HepG2 (cell line): ENCODE measurements around the gene SELENOI. TPM values are rescaled to one million over a fixed set of nuclear protein-coding genes. Genes with fewer than 3 reads are reported as not detected.
A peak's percentile ranks its signal among the peaks of the same experiment; 100 is the strongest.

Experiments
- ATAC-seq: fragments of 200-7000 bp; cut with Tn5 transposase; 3 replicates; pipeline ENCODE4 v1.9.1; 2020; ENCODE audit warnings: mild to moderate bottlenecking, moderate library complexity
- BruUV-seq: library from RNA; stranded (reverse); fragments of 400-500 nt; replicated peaks from 2 replicates; lab custom pipeline; 2021; lab: Mats Ljungman, UMichigan
- CTCF ChIA-PET: fragments of 300-600 bp; formaldehyde crosslinking; extraction: SDS; loops from one replicate; lab custom pipeline; 2021; ENCODE audit warnings: low total read pairs, inconsistent platforms, low intra/inter-chr PET ratio; lab: Yijun Ruan, JAX
- POLR2A ChIA-PET: fragments of 350-600 bp; sonication (Branson Sonifier 250); formaldehyde crosslinking; loops from one replicate; lab custom pipeline; 2020; ENCODE audit warnings: antibody characterized with exemption, inconsistent platforms; lab: Yijun Ruan, JAX
- DNase-seq: peaks from one replicate; pipeline ENCODE4 v3.0.0-alpha.2; 2015; ENCODE audit warnings: low spot score
- FAIRE-seq: peaks from 3 replicates; lab custom pipeline; 2011; peaks lifted over from hg19 to GRCh38; lab: Jason Lieb, UNC
- H2AFZ ChIP-seq: one replicate; pipeline ENCODE4 v1.6.1; 2011; ENCODE audit warnings: low read length, inconsistent platforms
- H3K27ac ChIP-seq: fragments of 300-600 bp; 3 replicates; pipeline ENCODE4 v1.8.0; 2011; ENCODE audit warnings: mixed run types, mild to moderate bottlenecking, mixed read lengths, low read length, inconsistent platforms; ENCODE audit not compliant: insufficient read depth; ENCODE audit errors: extremely low read length
- H3K27me3 ChIP-seq, 2 experiments: fragments of 200-600 bp in 1 of 2; 2 replicates in 1 of 2; 3 replicates in 1 of 2; pipeline versions ENCODE4 v1.6.0 to v1.8.0; 2011; ENCODE audit warnings: low read length in 2 of 2, mild to moderate bottlenecking in 2 of 2, moderate library complexity in 2 of 2, inconsistent platforms in 1 of 2; ENCODE audit not compliant: insufficient read depth in 2 of 2, control insufficient read depth in 1 of 2
- H3K36me3 ChIP-seq, 2 experiments: fragments of 200-600 bp in 1 of 2; replicated peaks in 1 of 2; 2 replicates in 1 of 2; 3 replicates in 1 of 2; pipeline versions ENCODE4 v1.5.1 to v1.8.0; 2011; ENCODE audit warnings: low read length in 2 of 2, inconsistent platforms in 1 of 2; ENCODE audit not compliant: insufficient read depth in 2 of 2, control insufficient read depth in 1 of 2
- H3K4me1 ChIP-seq: 2 replicates; pipeline ENCODE4 v1.5.1; 2012; ENCODE audit warnings: low read length, inconsistent platforms; ENCODE audit not compliant: insufficient read depth
- H3K4me2 ChIP-seq: 2 replicates; pipeline ENCODE4 v1.6.0; 2011; ENCODE audit warnings: low read depth, low read length, inconsistent platforms
- H3K4me3 ChIP-seq, 3 experiments: fragments of 200-600 bp in 1 of 3; sonication (generic), shearing (Covaris generic) in 1 of 3; replicated peaks in 1 of 3; 2 replicates each; pipeline ENCODE4 v1.5.1; 2011 to 2016; ENCODE audit warnings: low read length in 3 of 3, inconsistent platforms in 2 of 3, low read depth in 2 of 3, mild to moderate bottlenecking in 2 of 3, control low read depth in 1 of 3, mixed read lengths in 1 of 3; ENCODE audit not compliant: insufficient read depth in 1 of 3
- H3K79me2 ChIP-seq: one replicate; pipeline ENCODE4 v1.6.1; 2011; ENCODE audit warnings: low read length, inconsistent platforms; ENCODE audit not compliant: insufficient read depth
- H3K9ac ChIP-seq: 2 replicates; pipeline ENCODE4 v1.6.0; 2011; ENCODE audit warnings: mild to moderate bottlenecking, low read depth, low read length, inconsistent platforms; ENCODE audit not compliant: insufficient read depth
- H3K9me3 ChIP-seq: 2 replicates; pipeline ENCODE4 v1.5.1; 2012; ENCODE audit warnings: mild to moderate bottlenecking, low read length
- H4K20me1 ChIP-seq: 2 replicates; pipeline ENCODE4 v1.6.0; 2011; ENCODE audit warnings: inconsistent platforms, mild to moderate bottlenecking, low read length, moderate library complexity; ENCODE audit not compliant: insufficient read depth
- AKAP8 ChIP-seq: sonication (generic); formaldehyde crosslinking; IDR thresholded peaks from 2 replicates; pipeline ENCODE4 v1.5.1; 2020; ENCODE audit warnings: mild to moderate bottlenecking, missing genetic modification reagents
- ATM ChIP-seq: fragments of 450-650 bp; IDR thresholded peaks from 2 replicates; pipeline ENCODE4 v1.7.1; 2017; ENCODE audit warnings: mild to moderate bottlenecking, borderline replicate concordance
- HOXA9 ChIP-seq: sonication (generic); formaldehyde crosslinking; IDR thresholded peaks from 2 replicates; pipeline ENCODE4 v1.8.1; 2022; ENCODE audit warnings: missing genetic modification reagents, mild to moderate bottlenecking, moderate library complexity, borderline replicate concordance
- KAT8 ChIP-seq: IDR thresholded peaks from 2 replicates; pipeline ENCODE4 v1.6.1; 2016; ENCODE audit warnings: missing genetic modification reagents, missing compliant biosample characterization
- RBM39 ChIP-seq: fragments of 200-400 bp; formaldehyde crosslinking; IDR thresholded peaks from one replicate; pipeline ENCODE4 v1.6.1; 2018; ENCODE audit warnings: antibody characterized with exemption, mild to moderate bottlenecking, low read depth, low read length; ENCODE audit not compliant: poor library complexity, severe bottlenecking
- SMARCC2 ChIP-seq: fragments of 450-650 bp; IDR thresholded peaks from 2 replicates; pipeline ENCODE4 v1.6.1; 2017; ENCODE audit warnings: antibody characterized with exemption, mild to moderate bottlenecking
- UBTF ChIP-seq: sonication (generic); formaldehyde crosslinking; IDR thresholded peaks from 2 replicates; pipeline ENCODE4 v1.4.0; 2020; ENCODE audit warnings: mild to moderate bottlenecking, missing genetic modification reagents
- ZNF251 ChIP-seq: sonication (generic); formaldehyde crosslinking; IDR thresholded peaks from 2 replicates; pipeline ENCODE4 v1.9.0; 2021; ENCODE audit warnings: mild to moderate bottlenecking, missing genetic modification reagents
- ZNF777 ChIP-seq: sonication (generic); formaldehyde crosslinking; IDR thresholded peaks from 2 replicates; pipeline ENCODE4 v1.4.0; 2020; ENCODE audit warnings: missing genetic modification reagents
- WGBS: methylation state at CpG from one replicate; pipeline ENCODE4 v1.1.6; 2017; ENCODE audit warnings: low lambda C conversion rate; 5-methylcytosine and 5-hydroxymethylcytosine counted together
- in situ Hi-C: cut with HindIII; loops from 2 replicates; pipeline ENCODE4 v1.10.0; 2017; ENCODE audit warnings: low pct_unique_long_range_greater_than_20kb; ENCODE audit not compliant: extremely low pct_ligation_motif_present
- intact Hi-C: fragments of 100-400 bp; cut with micrococcal nuclease; formaldehyde crosslinking; loops from one replicate; pipeline ENCODE4 v1.10.0; 2022; ENCODE audit not compliant: unreplicated experiment
- polyA plus RNA-seq, 8 experiments: library from polyadenylated mRNA; depleted of rRNA in 3 of 8; stranded (reverse) in 7 of 8; unstranded in 1 of 8; fragments of >200 nt; fragmentation: Illumina TruSeq in 4 of 8; extraction: Trizol in 4 of 8; gene quantifications; 2 replicates each; pipeline versions ENCODE4 v1.2.1 to v1.2.3, GENCODE V29; 2011 to 2016; ENCODE audit warnings: low read depth in 4 of 8, missing spikeins in 1 of 8, mixed read lengths in 1 of 8; ENCODE audit not compliant: insufficient read depth in 1 of 8
- total RNA-seq, 5 experiments: library from RNA; depleted of rRNA; stranded (reverse); fragments of >200 nt; fragmentation: Illumina TruSeq; extraction: Trizol; gene quantifications; 2 replicates each; pipeline ENCODE4 v1.2.3, GENCODE V29; 2016; ENCODE audit warnings: low read depth in 1 of 5
- TF ChIP-seq, protein P1 (sequence below): IDR thresholded peaks from 2 replicates; pipeline ENCODE4 v1.6.1; 2016; ENCODE audit warnings: low read depth, borderline replicate concordance
- TF ChIP-seq, protein P2 (sequence below): sonication (generic); formaldehyde crosslinking; IDR thresholded peaks from 2 replicates; pipeline ENCODE4 v1.4.0; 2020; ENCODE audit warnings: missing genetic modification reagents

The SELENOI gene
- total and polyA plus RNA-seq, 2 of the 13 experiments (the other 11 are each of a cell fraction or from before 2014, with no cell fraction given): 27.7 to 60.3 TPM

GRCh38 chr2:26297061-26297460, 48.9 kb upstream of the SELENOI start:
- intact Hi-C loops: no loop called here

GRCh38 chr2:26298286-26298637, 47.7 kb upstream of the SELENOI start:
- Histone ChIP-seq H4K20me1 (no peaks in the 10 kb centered on the region), H2AFZ (no peak overlapping the region), H3K4me2 (peak overlapping the region; percentile 91), H3K36me3 (no peaks in the 10 kb centered on the region), H3K4me1 (peaks cover 27% of the 10 kb centered on the region), H3K27me3 (peaks cover 2 to 35% of the 10 kb centered on the region in 2 experiments; a peak in 4 of 5 replicates), H3K9me3 (no peaks in the 10 kb centered on the region), H3K9ac (no peak overlapping the region), H3K79me2 (no peaks in the 10 kb centered on the region), H3K27ac (no peak overlapping the region), H3K4me3 (peak overlapping the region; percentile 65 to 81 (median 73); a peak in 5 of 6 replicates)
- no TSS peak for BruUV-seq
- intact Hi-C loops: no loop called here
- in situ Hi-C loops: no loop called here
- FAIRE-seq (no peak), DNase-seq (no peak), ATAC-seq (peak; percentile 19; the same call in 2 of the 3 replicates)
- ChIA-PET POLR2A (interaction anchor here (0.8 to 4.0 kb wide), 2 partner anchors 47 to 53 kb away, joined by 4 to 32 read pairs; partner anchors contain the start of genes HADHA, HADHB and SELENOI), CTCF (no interaction called here)
- 65% methylated on average over 17 of the region's 17 CpGs for WGBS
- TF ChIP-seq RBM39: no peak
- TF ChIP-seq ATM: no peak
- no peak for TF ChIP-seq UBTF (CRISPR knock-in tag)
- no peak for TF ChIP-seq ZNF251
- no peak for TF ChIP-seq AKAP8
- TF ChIP-seq HOXA9 (CRISPR knock-in tag): no peak
- TF ChIP-seq SMARCC2: no peak
- TF ChIP-seq ZNF777 (CRISPR knock-in tag): no peak
- TF ChIP-seq KAT8 (CRISPR knock-in tag): no peak
- TF ChIP-seq, protein P1, sequence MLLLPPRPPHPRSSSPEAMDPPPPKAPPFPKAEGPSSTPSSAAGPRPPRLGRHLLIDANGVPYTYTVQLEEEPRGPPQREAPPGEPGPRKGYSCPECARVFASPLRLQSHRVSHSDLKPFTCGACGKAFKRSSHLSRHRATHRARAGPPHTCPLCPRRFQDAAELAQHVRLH (CRISPR knock-in tag): no peak
- TF ChIP-seq, protein P2, sequence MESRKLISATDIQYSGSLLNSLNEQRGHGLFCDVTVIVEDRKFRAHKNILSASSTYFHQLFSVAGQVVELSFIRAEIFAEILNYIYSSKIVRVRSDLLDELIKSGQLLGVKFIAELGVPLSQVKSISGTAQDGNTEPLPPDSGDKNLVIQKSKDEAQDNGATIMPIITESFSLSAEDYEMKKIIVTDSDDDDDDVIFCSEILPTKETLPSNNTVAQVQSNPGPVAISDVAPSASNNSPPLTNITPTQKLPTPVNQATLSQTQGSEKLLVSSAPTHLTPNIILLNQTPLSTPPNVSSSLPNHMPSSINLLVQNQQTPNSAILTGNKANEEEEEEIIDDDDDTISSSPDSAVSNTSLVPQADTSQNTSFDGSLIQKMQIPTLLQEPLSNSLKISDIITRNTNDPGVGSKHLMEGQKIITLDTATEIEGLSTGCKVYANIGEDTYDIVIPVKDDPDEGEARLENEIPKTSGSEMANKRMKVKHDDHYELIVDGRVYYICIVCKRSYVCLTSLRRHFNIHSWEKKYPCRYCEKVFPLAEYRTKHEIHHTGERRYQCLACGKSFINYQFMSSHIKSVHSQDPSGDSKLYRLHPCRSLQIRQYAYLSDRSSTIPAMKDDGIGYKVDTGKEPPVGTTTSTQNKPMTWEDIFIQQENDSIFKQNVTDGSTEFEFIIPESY (CRISPR knock-in tag): no peak

More at GRCh38 chr2:26297061-26297460, 48.9 kb upstream of the SELENOI start:
- no peak overlapping the region for H2AFZ ChIP-seq
- peaks cover 37% of the 10 kb centered on the region for H3K4me1 ChIP-seq
- FAIRE-seq (no peak), DNase-seq (no peak), ATAC-seq (no peak)
- in situ Hi-C loops: no loop called here
- no peak overlapping the region for H3K4me3 ChIP-seq
- no peak overlapping the region for H3K4me2 ChIP-seq
- no peaks in the 10 kb centered on the region for H4K20me1 ChIP-seq
- H3K9ac ChIP-seq: no peak overlapping the region
- H3K79me2 ChIP-seq: no peaks in the 10 kb centered on the region
- H3K27ac ChIP-seq: no peak overlapping the region
- ChIA-PET CTCF (no interaction called here), POLR2A (interaction anchor here (4.0 kb wide), 1 partner anchor 52 kb away, joined by 32 read pairs; the partner anchor contains the start of genes HADHA and HADHB)
- no peak for TF ChIP-seq RBM39
- peaks cover 2 to 34% of the 10 kb centered on the region in 2 experiments; a peak in 4 of 5 replicates for H3K27me3 ChIP-seq
- no peaks in the 10 kb centered on the region for H3K36me3 ChIP-seq
- BruUV-seq: no TSS peak
- 35% methylated on average over 3 of the region's 3 CpGs for whole genome bisulfite sequencing
- no peaks in the 10 kb centered on the region for H3K9me3 ChIP-seq
